Measurements from ENCODE around the gene ENTHD1. TPM values are rescaled to one million over a fixed set of nuclear protein-coding genes. Genes with fewer than 3 reads are reported as not detected.
"Not testable (repeated sequence)": the region's sequence is repeated elsewhere in the genome, so short reads cannot be mapped to it uniquely, and the experiment has no call there.

The ENTHD1 gene
- polyA plus RNA-seq, 5 donors, result not detected

- DNase-seq, result no peak
Measured at GRCh38 chr22:39898997-39899396, 5.4 kb upstream of the ENTHD1 start.

DNA sequence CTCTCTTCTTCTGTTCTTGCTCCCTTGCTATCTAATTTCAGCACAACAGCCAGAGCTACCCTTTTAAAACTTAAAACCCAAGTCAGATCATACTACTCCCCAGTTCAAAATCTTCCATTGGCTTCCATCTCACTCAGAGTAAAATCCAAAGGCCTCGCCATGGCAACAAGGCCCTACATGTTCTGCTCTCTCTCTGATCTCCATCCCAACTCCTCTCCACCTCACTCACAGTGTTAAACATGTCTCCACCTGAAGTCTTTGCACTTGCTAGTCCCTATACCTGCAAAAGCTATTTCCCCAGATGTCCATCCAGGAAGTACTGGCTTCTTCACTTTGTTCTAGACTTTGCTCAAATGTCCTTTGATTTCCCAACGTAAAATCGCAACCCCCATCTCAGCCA, 4.3 kb upstream of the ENTHD1 start:
- no peak for DNase-seq

GRCh38 chr22:39896313-39896996, 2.9 kb upstream of the ENTHD1 start:
- no peak for DNase-seq

GRCh38 chr22:39895682-39896081, 2.1 kb upstream of the ENTHD1 start:
- no peak for DNase-seq

DNA sequence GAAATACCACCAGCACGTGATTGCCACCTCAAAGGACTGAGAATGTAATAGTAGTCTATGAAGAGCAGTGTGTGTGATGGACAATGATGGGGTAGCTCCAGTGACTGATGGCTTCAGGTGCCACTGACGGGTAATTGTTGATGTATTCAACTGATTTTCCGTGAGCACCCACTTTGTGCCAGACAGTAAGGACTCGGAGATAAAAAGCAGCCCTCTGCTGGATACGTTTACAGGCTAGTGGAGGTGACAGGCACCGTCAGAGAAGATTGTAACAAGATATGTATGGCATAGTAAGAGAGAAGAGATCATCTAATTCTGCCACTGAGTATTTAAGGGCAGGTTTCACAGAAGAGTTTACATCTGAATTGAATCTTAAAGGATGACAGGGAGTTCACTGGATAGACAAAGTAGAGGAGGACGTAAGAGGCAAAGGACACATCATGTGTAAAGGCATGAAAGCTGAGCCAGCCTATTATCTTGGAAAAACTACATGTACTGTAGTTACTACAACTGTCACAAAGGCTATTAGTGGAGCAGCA, 1.1 kb upstream of the ENTHD1 start:
- DNase-seq, result no peak

GRCh38 chr22:39889924-39890323, 3.6 kb downstream of the ENTHD1 start:
- not testable (repeated sequence) for DNase-seq

DNA sequence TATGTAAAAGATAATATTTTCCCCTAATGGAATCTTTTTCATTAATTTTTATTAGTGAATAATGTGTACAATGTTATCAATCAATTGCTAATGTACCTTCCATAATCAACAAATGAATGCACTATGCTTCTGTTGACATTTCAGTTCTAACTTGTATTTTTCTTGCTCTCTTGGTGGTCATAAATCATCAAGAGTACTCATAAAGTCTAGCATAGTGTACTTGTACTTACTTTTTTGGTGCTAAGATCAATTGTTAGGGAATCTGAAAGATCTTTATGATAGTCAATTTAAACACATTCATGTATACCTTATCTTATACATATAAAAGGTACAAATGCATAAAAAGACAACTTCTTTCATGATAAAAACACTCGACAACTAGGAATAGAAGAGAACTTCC, 10.5 kb downstream of the ENTHD1 start:
- DNase-seq, result no peak

- no peak for DNase-seq
Measured at GRCh38 chr22:39880722-39881121, 12.8 kb downstream of the ENTHD1 start.

GRCh38 chr22:39877079-39877845, 16.3 kb downstream of the ENTHD1 start:
- no peak for DNase-seq

GRCh38 chr22:39875176-39875885, 18.2 kb downstream of the ENTHD1 start:
- not testable (repeated sequence) for DNase-seq

DNA sequence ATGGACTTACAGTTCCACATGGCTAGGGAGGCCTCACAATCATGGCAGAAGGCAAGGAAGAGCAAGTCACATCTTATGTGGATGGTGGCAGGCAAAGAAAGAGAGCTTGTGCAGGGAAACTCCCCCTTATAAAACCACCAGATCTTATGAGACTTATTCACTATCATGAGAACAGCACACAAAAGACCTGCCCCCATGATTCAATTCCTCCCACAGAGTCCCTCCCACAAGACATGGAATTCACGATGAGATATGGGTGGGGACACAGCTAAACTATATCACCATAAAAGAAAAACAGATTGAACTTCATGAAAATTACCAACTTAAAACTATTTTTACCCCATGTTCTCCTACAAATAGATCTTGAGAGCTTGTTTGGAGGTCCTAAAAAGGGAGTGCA, 19.6 kb downstream of the ENTHD1 start:
- no peak for DNase-seq

DNA sequence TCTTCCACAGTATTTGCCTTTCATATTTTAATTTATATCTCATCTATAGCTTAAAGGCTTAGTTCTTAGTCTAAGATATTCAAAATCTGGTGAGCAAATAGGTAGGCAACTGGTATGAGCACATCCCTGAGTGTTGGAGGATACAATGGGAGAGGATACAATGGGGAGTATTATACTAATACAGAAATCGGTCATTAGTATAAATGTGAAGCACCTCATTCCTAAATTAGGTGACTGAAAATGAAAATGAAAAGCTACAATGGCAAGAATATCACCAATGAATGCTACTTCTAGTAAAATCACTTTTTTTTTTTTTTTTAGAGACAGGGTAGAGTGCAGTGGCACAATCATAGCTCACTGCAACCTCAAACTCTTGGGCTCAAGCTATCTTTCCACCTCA, 21.0 kb downstream of the ENTHD1 start:
- no peak for DNase-seq

- DNase-seq, result no peak
Measured at GRCh38 chr22:39871008-39871798, 22.4 kb downstream of the ENTHD1 start.

- DNase-seq, result not testable (repeated sequence)
Measured at GRCh38 chr22:39869797-39870196, 23.8 kb downstream of the ENTHD1 start.

DNA sequence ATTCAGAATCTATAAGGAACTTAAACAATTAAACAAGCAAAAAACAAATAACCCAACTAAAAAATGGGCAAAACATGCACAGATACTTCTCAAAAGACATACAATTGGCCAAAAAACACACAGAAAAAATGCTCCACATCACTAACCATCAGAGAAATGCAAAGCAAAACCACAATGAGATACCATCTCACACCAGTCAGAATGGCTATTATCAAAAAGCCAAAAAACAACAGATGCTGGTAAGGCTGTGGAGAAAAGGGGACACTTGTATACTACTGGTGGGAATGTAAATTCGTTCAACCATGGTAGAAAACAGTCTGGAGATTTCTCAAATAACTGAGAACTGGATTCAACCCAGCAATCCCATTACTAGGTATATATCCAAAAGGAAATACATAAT, 24.8 kb downstream of the ENTHD1 start:
- no peak for DNase-seq

- DNase-seq, result no peak
Measured at GRCh38 chr22:39859903-39860588, 33.5 kb downstream of the ENTHD1 start.

DNA sequence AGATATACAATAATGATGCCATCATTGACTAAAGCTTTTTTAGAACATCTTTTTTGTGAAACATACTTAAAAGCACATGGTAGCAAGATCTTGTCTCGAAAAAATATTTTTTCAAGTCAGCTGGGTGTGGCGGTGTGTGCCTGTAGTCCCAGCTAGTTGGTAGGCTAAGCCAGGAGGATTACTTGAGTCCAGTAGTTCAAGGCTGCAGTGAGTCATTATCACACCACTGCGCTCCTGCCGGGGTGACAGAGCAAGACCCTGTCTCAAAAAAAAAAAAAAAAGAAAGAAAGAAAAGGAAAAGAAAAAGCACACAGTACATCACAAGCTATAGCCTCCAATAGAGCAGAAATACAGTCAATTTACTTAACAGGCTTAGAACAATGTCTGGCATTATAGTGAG, 37.0 kb downstream of the ENTHD1 start:
- no peak for DNase-seq

GRCh38 chr22:39852799-39853198, 40.8 kb downstream of the ENTHD1 start:
- DNase-seq, result no peak

DNA sequence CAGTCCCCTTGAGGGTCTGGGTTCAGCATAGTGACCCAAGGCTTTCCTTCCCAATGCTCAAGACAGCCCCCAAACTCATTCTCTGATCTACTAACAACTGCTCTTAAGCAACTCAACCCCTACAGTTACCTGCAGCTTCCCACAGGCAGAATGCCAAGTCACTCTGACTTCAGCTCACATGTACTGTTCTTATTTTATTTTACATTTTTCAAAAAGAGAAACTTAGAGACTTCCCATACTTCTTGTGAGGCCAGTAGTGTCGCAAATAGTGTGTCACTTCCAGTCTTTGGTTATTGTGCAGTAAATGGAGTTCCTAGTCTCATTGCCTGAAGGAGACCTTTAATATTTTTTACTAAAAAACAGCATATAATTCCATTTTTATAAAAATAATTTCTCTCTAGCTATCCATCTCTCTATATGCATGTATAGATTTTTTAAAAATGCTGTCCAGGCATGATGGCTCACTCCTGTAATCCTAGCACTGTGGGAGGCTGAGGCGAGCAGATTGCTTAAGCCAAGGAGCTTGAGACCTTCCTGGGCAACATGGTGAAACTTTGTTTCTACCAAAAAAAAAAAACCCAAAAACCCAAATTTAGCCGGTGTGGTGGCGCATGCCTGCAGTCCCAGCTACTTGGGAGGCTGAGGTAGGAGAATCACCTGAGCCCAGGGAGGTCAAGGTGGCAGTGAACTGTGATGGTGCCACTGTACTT, 41.8 kb downstream of the ENTHD1 start:
- no peak for DNase-seq

DNA sequence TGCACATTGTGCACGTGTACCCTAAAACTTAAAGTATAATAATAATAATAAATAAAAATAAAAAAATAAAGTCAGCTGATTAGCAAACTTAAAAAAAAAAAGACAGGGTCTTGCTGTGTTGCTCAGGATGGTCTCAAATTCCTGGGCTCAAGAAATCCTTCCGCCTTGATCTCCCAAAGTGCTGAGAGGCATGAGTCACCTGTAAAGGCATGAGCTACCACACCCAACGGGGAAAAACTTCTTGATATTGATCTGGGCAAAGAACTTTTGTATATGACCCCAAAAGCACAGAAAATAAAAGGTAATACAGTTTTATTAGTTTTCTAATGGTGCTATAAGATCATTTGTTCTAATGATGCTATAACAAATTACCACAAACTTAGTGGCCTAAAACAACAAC, 46.1 kb downstream of the ENTHD1 start:
- DNase-seq, result no peak
